AG09319 (cell line): ENCODE measurements around the gene CD300A.

Experiments used
- DNase-seq: peaks from one replicate; pipeline ENCODE4 v3.0.0-alpha.2; 2010; ENCODE audit warnings: low read depth; ENCODE audit errors: extremely low read depth
- TF ChIP-seq, protein P1 (sequence below): IDR thresholded peaks from 2 replicates; pipeline ENCODE4 v1.5.1; 2011; ENCODE audit warnings: low read depth, mild to moderate bottlenecking, inconsistent platforms, low read length, moderate library complexity

CD300A gene

GRCh38 chr17:74474043-74474792 lies 7.8 kb downstream of the CD300A start:
- TF ChIP-seq, protein P1, sequence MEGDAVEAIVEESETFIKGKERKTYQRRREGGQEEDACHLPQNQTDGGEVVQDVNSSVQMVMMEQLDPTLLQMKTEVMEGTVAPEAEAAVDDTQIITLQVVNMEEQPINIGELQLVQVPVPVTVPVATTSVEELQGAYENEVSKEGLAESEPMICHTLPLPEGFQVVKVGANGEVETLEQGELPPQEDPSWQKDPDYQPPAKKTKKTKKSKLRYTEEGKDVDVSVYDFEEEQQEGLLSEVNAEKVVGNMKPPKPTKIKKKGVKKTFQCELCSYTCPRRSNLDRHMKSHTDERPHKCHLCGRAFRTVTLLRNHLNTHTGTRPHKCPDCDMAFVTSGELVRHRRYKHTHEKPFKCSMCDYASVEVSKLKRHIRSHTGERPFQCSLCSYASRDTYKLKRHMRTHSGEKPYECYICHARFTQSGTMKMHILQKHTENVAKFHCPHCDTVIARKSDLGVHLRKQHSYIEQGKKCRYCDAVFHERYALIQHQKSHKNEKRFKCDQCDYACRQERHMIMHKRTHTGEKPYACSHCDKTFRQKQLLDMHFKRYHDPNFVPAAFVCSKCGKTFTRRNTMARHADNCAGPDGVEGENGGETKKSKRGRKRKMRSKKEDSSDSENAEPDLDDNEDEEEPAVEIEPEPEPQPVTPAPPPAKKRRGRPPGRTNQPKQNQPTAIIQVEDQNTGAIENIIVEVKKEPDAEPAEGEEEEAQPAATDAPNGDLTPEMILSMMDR = no peak
- DNase-seq = no peak

DNA sequence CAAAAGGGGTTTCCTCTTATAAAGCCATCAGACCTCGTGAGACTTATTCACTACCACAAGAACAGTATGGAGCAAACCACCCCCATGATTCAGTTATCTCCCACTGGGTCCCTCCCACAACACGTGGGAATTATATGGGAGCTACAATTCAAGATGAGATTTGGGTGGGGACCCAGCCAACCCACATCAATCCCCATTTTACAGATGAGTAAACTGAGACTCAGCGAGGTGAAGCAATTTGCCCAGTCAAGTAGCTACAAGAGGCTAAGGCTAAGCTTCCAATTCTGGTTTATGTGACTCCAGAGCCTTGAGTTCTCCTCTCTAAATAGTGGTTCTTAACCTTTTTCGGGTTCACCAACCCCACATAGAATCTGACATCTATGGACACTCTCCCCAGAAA lies 8.8 kb downstream of the CD300A start:
- TF ChIP-seq, protein P1 = no peak

DNA sequence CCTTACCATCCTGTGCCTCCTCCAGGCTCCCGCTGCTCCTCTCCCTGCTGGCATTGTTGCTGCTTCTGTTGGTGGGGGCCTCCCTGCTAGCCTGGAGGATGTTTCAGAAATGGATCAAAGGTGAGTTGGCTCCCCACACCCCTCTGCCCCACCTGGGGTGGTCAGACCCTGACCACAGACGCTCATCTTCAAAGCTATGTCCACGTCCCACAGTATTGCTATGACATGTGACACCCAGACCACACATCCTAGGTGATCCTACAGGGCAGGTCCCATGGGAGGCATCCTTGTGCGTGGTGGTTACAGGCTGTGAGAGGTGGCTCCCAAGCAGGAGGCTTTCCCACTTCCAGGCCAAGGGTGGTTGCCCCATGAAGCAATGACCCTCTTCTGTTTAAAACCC lies 11.0 kb downstream of the CD300A start:
- TF ChIP-seq, protein P1 = no peak
- no peak for DNase-seq

More for the DNA sequence above, 8.8 kb downstream of the CD300A start:
- DNase-seq = no peak

DNA sequence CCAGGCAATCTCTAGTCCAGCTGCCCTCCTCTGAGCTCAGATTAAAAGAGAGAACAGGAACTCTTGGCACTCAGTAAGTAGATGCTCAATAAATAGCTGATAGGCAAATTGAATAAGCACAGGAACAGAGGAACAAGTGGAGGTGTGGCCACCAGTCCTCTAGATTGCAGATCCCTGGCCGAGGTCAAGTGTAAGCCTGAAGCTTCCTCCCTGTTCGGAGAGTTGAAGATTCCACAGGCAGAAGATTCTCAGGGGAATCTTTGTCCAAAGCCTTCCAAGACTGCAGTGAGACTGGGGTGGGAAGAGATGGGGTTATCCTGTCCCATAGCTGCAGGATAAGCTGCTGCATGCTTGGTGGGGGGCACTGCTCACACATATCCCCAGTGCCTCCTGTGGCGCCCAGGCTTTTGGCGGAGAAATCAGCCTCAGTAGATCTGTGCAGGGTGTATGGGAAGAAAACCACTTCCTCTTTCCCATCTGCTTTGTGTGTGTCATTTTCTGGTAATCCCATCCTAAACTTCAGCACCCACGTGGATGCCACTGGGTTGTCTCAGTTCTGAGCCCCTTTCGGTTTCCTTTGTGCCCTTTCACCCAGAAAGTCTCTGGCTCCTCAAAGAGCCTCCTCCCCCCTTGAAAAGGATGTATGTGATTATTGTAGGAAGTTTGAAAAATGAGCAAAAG lies 12.1 kb downstream of the CD300A start:
- TF ChIP-seq, protein P1 = no peak
- no peak for DNase-seq

DNA sequence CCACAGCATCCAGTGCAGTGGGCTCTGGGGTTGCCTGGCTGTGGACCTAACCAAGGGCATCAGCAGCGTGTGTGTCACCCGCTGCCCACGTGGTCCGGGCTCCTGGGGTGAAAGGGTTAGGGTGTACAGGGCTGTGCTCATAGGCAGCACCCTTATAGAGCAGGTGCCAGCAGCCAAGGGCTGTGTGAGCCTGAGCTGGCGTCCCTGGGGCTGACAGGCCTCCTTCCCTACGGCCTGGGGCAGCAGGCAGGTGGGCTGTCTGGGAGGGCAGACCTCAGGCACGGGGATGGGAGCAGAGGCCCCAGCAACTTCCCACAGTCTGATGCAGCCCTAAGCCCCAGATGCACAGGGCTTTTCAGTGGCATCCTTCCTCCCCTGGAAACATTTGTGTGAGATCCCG lies 13.9 kb downstream of the CD300A start:
- TF ChIP-seq, protein P1 = no peak
- no peak for DNase-seq

GRCh38 chr17:74481621-74482020 lies 15.2 kb downstream of the CD300A start:
- TF ChIP-seq, protein P1 = no peak
- DNase-seq = no peak

- TF ChIP-seq, protein P1 = no peak
- DNase-seq = no peak
These were observed 17.6 kb downstream of the CD300A start for GRCh38 chr17:74484066-74484465.
